IPS DF 4.7 (cell line): ENCODE results near the gene ANKRD42.
A peak's percentile ranks its signal among the peaks of the same experiment; 100 is the strongest.

Source experiments
- DNase-seq: peaks from one replicate; pipeline ENCODE4 v3.0.0-alpha.2; 2013; ENCODE audit warnings: low spot score; ENCODE audit errors: extremely low read depth

The ANKRD42 gene

GRCh38 chr11:83285771-83286528 is 92.4 kb downstream of the ANKRD42 start, which contains the start of gene CCDC90B:
TSS of gene CCDC90B (minus strand) at chr11:83286367. CDS start at chr11:83285972, 395 bp downstream.
- peak; percentile 98 for DNase-seq

DNA sequence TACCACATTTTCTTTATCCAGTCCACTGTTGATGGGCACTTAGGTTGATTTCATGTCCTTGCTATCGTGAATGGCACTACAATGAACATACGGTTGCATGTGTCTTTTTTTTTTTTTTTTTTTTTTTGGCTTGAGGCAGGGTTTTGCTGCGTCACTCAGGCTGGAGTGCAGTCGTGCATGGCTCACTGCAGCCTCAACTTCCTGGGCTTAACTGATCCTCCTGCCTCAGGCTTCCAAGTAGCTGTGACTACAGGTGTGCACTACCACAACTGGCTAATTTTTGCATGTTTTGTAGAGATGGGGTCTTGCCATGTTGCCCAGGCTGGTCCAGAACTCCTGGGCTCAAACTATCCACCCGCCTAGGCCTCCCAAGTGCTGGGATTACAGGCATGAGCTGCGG is 94.1 kb downstream of the ANKRD42 start:
- DNase-seq = no peak

GRCh38 chr11:83292709-83293456 is 99.4 kb downstream of the ANKRD42 start:
- DNase-seq = peak; percentile 46

DNA sequence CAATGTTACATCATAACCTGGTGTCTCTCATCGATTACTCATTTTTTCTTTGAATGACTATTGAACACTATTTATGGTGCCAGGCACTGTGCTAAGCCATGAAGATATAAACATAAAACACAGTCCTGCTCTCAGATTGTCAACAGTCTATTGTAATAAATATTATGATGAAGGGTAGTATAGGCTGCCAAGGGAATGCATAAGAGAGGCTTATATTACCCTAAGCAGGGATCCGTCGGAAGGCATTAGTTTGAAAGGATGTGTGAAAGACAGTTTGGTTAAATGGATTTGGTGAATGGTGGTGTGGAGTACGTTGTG is 99.9 kb downstream of the ANKRD42 start:
- DNase-seq = no peak

GRCh38 chr11:83294208-83294607 is 100.7 kb downstream of the ANKRD42 start:
- no peak for DNase-seq
